ENCODE measurements around the gene CNN3. TPM values are rescaled to one million over a fixed set of nuclear protein-coding genes. Genes with fewer than 3 reads are reported as not detected.

Gene CNN3
- total RNA-seq, 6 experiments from 2014 or later = 90.5 to 125 (median 99.3) TPM

GRCh38 chr1:94952539-94952938 is 25.6 kb upstream of the CNN3 start:
- no peaks in the 10 kb centered on the region for H3K27me3 ChIP-seq
- H3K4me3 ChIP-seq = no peak overlapping the region
- no peaks in the 10 kb centered on the region for H3K36me3 ChIP-seq
- H3K27ac ChIP-seq = no peak overlapping the region
- no peak for ATAC-seq
- intact Hi-C loops (cut with DNase I) = no loop called here
- DNase-seq = no peak
- H3K4me1 ChIP-seq = peaks cover 0 to 58% (median 21%) of the 10 kb centered on the region in 4 donors
- no peaks in the 10 kb centered on the region for H3K9me3 ChIP-seq
- WGBS (ENCODE audit: insufficient coverage, low coverage, low lambda C conversion rate, missing lambda C conversion rate) = 41% methylated on average over 5 of the region's 5 CpGs
- TF ChIP-seq POLR2A (IDR thresholded peaks at IDR 0.05) = no peak
- TF ChIP-seq CTCF (IDR thresholded peaks at IDR 0.05) = no peak

- H3K36me3 ChIP-seq = no peaks in the 10 kb centered on the region
- H3K27me3 ChIP-seq = no peaks in the 10 kb centered on the region
- peak overlapping the region in 2 of 3 donors; percentile 2 to 41 for H3K27ac ChIP-seq
- H3K4me3 ChIP-seq = no peak overlapping the region
- no peaks in the 10 kb centered on the region for H3K9me3 ChIP-seq
- DNase-seq = no peak
- peaks cover 0 to 55% (median 19%) of the 10 kb centered on the region in 4 donors for H3K4me1 ChIP-seq
- WGBS (ENCODE audit: insufficient coverage, low coverage, low lambda C conversion rate, missing lambda C conversion rate) = 45% methylated on average over 5 of the region's 5 CpGs
- intact Hi-C loops (cut with DNase I) = no loop called here
- ATAC-seq = peak in 2 of 4 donors; percentile 26 to 45
- no peak for TF ChIP-seq POLR2A (IDR thresholded peaks at IDR 0.05)
- no peak for TF ChIP-seq CTCF (IDR thresholded peaks at IDR 0.05)
Measured at GRCh38 chr1:94951509-94952208, 24.7 kb upstream of the CNN3 start.

- Histone ChIP-seq H3K4me3 (no peak overlapping the region), H3K27me3 (no peaks in the 10 kb centered on the region), H3K4me1 (peaks cover 0 to 49% (median 16%) of the 10 kb centered on the region in 4 donors), H3K9me3 (no peaks in the 10 kb centered on the region), H3K27ac (peak overlapping the region in 2 of 3 donors; percentile 2 to 41), H3K36me3 (no peaks in the 10 kb centered on the region)
- intact Hi-C loops (cut with DNase I) = no loop called here
- WGBS (ENCODE audit: insufficient coverage, low coverage, low lambda C conversion rate, missing lambda C conversion rate) = 57% methylated on average over 2 of the region's 2 CpGs
- TF ChIP-seq POLR2A (IDR thresholded peaks at IDR 0.05) (no peak), CTCF (IDR thresholded peaks at IDR 0.05) (no peak)
- ATAC-seq (peak in 1 of 4 donors; percentile 17), DNase-seq (no peak)
Measured at GRCh38 chr1:94951046-94951445, 24.1 kb upstream of the CNN3 start.

- peak overlapping the region; percentile 56 to 76 (median 70) for H3K27ac ChIP-seq
- peak; percentile 45 to 80 (median 57) for DNase-seq
- H3K4me1 ChIP-seq = peaks cover 0 to 40% (median 13%) of the 10 kb centered on the region in 4 donors
- ATAC-seq = peak; percentile 80 to 96 (median 91)
- no peaks in the 10 kb centered on the region for H3K9me3 ChIP-seq
- no peaks in the 10 kb centered on the region for H3K27me3 ChIP-seq
- no peaks in the 10 kb centered on the region for H3K36me3 ChIP-seq
- intact Hi-C loops (cut with DNase I) = no loop called here
- WGBS (ENCODE audit: insufficient coverage, low coverage, low lambda C conversion rate, missing lambda C conversion rate) = 23% methylated on average over 2 of the region's 4 CpGs
- H3K4me3 ChIP-seq = no peak overlapping the region
- TF ChIP-seq POLR2A (IDR thresholded peaks at IDR 0.05) (no peak), CTCF (IDR thresholded peaks at IDR 0.05) (no peak)
Measured at GRCh38 chr1:94949681-94950661, 23.1 kb upstream of the CNN3 start.

Measured in right lobe of liver (tissue), 6 donors.